GM19193 (cell line): Measurements from ENCODE around the gene ZNF407.

Experiments
- POLR2A ChIP-seq: IDR thresholded peaks from 4 replicates; pipeline ENCODE4 v1.6.1; 2011; ENCODE audit not compliant: insufficient read depth, insufficient read length; ENCODE audit errors: extremely low read depth

Gene ZNF407

DNA sequence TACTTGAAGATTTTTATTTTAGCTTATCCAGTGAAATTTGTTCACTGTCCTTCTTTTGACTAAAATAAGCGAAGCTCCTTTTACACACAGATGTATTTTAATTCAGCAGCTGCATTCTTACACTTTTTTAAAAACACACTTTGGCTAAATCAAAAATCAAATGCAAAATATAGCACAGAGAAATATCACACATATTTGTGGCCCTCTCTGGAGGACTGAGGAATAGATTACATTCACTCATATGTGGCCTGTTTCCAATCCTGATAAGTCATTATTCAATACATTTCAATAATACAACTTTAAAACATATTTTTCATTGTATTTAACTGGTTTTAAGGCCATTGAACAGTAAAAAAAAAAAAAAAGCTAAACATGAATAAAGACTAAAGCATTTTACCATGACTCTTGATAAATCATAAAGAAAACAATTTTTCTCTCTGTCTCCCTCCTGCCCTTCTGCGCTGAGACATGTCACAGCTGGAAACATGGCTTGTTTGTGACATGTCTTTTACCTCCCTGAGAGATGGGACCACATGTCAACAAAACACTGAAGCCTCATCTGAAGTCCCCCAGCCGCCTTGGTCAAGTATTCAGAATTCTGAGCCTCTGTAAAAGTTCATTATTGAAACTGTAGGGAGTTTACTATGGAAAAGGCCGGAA lies 221.0 kb downstream of the ZNF407 start:
- no peak for TF ChIP-seq POLR2A

DNA sequence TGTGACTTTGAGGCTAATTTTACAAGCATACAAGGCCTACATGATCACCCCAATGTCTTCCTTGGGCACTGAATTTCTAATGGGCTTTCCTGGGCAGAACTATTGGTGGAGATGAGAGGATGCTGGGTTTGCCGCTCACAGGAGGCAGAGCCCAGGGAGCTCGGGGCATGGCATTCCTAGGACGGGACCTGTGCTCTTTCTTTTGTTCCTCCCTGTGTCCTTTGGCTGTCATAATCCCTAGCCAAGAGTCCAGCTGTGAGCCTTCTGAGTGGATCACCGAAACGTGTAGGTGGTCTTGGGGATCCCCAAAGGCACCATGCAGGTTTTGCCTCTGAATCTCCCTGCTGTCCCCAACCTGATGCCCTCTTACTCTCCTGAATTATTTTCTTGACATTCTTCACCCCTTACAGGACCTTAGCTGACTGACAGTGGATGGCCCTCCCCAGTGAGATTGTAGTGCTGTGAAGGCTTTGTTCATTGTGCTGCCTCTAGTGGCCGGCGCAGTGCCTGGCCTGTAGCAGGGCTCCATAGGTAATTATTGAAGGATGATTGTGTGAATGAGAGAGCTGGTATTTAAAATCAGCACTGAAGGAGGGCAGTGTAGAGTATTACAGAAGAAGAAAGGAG lies 221.9 kb downstream of the ZNF407 start:
- TF ChIP-seq POLR2A: no peak

DNA sequence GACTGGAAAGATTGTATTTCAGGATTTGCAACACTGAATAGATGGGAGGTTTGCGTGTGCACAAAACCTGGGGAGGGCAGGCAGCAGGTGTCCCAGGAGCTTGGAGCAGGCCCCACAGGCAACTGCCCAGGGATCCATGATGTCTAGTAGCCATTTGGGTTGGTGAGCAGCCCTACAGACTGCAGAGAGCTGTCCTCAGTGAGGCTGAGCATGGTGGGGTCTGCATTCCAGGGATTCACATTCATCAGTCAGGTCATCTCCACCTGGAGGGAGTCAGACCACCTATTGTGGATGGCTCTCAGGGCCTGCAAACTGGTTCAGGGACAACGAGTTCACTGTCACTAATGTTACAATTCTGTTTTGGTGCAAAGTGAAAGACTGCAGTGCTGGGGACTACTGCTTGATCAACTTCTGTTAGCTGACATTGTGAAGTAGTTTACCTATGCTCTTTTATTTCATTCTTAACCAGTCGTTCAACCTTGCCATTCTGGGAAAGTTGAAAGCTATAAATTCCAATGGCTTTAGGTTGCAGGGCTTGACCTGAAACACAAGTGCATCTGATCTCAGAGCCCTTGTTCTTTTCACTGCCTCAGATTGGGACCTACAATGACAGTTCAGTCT lies 222.6 kb downstream of the ZNF407 start:
- TF ChIP-seq POLR2A: no peak

DNA sequence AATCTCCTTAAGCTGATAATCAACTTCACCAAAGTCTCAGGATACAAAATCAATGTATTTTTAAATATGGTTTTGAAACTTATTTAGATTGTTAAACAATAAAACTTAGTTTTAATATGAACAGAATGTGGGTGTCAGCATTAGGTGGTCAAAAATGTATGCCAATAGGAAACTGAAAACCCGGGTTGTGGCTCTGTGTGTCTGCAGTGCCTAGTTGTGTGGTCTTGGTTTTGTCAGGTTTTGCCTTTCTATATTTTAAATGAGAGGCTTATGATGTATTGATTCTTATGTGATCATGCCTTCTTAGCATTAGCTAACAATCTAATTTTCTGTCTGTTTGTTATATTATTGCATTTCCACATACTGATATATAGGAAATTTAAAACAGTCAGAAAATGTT lies 227.8 kb downstream of the ZNF407 start:
- no peak for TF ChIP-seq POLR2A

DNA sequence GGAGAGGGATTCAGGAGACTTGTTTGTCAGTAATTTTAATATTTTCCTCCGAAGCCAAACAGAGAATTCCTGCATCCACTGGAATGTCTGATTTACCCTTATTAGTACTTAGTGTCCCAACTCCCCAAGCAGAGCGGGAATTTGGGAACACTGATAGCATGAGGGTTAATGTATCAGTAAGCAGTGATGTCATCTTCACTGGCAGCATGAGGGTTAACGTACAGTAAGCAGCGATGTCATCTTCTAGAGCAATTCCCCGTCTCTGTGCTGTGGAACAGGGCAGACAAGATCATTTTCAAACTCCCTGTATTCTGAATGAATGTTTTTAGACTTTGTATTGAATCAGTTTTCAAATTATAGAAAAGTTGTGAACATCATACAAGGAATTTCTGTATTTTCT lies 228.9 kb downstream of the ZNF407 start:
- no peak for TF ChIP-seq POLR2A

DNA sequence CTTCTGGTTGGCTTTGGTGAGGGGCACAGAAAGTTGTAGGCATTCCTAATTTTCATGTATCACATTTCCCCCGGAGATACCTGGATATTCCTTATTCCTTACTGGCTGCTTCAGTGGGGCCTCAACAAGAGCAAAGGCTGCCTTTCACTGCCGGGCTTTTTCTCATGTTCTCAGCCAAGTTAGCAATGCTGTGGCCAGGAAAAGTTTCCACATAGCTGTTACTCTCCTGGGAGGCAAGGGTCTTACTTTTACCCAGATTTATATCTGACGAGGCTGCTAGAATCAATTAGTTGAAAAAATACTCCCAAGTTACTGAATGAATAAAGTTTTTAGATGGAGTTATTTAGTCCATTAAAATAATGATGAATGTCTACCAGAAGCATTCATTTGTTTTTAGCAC lies 230.5 kb downstream of the ZNF407 start:
- TF ChIP-seq POLR2A: no peak

DNA sequence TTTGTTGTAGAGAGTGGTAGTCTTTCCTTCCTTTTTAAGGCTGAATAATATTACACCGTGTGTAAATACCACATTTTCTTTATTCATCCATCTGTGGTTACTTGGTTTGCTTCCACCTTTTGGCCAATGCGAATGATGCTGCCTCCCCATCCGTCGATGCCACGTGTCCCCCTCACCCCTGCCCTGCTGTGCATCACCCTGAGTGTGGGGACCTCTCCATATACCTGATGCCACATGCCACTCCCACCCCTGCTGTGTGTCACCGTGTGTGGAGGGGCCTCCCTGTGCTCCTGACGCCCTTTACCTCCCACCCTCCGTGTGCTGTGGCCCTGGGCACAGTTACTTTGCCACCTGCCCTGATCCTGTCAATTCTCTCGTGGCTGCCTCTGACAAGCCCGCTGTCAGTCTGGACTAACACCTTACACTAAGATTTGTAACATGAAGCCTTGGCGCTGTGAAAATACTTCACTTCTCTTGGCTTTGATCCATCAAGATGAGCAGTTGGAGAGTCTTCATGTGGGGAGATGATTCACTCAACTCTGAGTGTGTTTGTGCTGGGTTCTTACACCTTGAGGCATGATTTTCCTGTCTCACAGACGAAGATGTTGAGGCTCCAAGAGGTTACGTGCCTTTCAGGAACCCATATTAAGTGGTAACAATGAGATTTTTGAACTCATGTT lies 234.0 kb downstream of the ZNF407 start:
- TF ChIP-seq POLR2A: no peak

DNA sequence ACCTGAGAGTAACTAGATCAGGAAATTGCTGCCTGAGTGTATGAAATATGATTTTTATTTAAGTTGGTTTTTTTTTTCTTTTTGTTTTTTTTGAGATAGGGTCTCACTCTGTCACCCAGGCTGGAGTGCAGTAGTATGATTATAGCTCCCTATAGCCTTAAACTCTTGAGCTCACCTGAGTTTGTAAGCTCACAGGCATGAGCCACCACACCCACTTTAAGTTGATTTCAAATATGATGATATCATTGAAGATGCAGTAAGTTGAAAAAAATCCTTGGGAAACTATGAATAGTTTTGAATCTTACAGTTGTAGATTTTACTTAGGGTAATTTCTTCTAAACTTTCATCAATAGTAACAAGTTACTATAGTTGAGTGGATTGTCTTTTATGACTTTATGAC lies 234.7 kb downstream of the ZNF407 start:
- TF ChIP-seq POLR2A: no peak

DNA sequence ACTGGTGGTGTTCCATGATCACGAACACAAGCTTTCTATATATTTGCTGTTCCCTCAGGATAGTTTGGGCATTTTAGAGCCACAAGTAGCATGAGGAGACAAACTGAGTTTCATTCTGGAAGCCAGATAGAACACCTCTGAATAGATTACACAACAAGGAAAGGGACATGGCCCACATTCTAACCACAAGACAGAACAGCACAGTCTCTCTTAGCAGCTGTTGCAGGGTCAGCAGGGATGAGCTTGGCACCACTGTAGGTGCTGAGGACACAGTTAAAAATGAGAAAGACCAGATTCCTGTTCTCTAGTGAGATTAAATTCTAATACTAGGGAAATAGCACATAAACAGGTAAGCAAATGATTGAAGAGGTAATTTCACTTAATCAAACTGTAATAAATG lies 235.3 kb downstream of the ZNF407 start:
- TF ChIP-seq POLR2A: no peak

DNA sequence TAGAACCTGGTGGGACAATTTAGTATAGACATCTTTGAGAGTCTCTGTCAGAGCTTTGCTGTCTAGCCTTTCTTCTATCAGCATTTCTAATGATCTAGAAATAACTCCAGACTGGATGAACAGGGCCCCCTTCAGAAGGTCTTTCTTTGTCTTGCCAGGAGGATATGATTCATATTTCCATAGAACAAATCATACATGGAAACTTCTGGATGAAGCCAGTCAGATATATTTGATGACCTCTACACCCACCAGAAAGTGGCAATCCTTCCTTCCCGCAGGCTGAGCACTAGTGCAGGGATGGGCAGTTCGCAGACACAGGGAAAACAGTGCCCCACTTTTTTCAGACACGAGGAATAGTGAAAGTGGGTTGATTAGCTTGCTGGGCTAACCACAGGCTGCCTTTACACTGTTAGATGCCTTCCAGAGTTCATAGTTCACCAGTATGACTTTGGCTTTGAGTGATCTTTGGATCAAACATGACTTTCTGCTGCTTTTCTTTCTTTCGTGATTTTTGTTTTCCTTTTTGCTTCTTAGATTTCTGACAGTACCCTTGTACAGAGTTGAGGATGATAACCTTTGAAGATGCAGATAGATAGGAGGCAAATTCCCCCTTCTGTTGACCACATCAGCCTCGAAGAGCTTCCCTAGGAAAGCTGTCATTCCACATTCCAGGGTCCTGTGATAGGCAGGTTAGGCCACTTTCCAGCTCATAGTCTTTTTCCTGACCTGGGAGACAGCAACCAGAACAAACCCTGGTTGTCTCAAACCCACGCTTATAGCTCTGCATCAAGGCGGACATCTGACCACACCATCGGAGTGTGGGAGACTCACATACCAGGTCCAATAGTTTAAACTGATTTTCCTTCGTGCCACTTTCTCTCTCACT lies 237.0 kb downstream of the ZNF407 start:
- TF ChIP-seq POLR2A: no peak

DNA sequence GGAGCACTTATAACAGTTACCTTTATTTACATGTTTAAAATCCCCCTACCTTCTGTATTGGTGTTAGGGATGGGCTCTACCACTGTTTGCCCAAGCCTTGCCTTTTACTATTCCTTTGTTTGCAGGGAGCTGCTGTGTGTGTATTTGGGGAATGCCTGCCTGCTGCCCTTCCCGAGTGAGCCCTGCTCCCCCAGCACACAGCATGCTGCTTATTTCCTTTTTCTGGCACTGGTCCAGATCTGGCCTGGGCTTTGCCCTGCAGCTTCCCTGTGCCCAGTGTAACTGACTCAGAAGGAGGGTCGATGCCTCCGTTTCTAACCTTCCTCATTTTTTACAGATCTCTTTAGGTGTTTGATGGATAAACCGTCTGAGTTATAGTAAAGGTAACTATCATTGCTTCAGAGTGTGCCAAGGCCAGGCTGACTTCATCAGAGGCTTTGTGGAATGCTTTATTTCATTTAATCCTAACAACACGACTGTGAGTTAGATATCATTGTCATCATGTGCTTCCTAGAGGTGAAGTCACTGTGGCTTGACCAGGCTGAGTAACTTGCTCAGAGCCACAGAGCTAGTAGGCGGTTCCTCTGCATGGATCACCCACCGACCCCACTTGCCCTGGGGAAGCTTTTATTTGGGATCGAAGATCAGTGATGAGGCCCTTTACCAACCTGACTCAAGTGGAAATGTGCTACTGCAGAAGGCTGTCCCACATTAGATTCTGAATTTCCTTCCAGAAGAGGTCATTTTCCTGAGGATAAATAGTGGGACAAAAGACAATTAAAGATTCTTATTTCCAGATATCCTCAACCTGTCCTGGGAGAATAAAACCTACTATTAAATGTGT lies 238.8 kb downstream of the ZNF407 start:
- TF ChIP-seq POLR2A: no peak

DNA sequence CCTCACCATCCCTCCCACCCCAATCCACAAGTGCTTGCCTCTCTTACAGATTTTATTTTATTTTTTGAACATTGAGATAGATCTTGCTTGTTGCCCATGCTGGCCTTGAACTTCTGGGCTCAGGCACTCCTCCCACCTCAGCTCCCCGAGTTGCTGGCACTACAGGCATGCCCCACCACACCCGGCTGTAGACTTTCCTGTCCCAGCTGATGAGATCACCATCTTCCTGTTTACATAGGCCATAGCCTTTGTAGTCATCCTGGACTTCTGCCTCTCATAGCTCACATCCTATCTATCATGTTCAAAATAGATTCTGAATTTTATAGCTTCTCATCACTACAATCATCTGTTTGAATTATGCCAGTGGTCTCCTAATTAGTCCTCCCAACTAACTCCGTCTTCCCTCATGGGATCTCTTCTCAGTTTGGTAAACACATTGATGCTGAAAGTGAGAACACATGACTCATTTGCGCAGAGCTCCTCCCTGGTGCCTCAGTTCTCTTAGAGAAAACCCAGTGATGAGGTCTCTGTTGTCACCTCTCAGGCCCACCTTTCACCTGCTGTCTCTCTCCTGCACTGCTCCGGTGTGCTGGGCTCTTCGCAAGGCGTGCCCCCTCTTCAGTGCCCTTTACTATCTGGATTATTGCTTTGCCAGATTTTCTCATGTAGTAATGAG lies 243.0 kb downstream of the ZNF407 start:
- TF ChIP-seq POLR2A: no peak

DNA sequence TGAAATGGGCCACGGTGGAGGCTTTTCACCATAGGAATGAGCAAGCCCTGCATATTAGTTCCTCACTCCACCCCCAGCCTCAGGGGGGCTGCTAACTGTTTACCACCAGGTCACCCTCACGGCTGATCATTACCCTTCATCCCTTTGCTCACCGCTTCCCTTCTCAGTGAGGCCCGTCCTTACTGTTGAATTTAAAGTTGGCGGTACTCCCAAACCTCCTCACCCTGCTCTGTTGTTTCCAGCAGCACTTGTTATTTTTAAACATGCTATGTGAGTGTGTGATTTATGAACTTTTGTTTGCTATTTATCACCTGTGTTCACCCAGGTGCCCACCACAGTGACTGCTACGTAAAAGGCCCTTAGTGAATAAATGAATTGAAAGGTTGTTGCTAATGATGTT lies 243.6 kb downstream of the ZNF407 start:
- TF ChIP-seq POLR2A: no peak

DNA sequence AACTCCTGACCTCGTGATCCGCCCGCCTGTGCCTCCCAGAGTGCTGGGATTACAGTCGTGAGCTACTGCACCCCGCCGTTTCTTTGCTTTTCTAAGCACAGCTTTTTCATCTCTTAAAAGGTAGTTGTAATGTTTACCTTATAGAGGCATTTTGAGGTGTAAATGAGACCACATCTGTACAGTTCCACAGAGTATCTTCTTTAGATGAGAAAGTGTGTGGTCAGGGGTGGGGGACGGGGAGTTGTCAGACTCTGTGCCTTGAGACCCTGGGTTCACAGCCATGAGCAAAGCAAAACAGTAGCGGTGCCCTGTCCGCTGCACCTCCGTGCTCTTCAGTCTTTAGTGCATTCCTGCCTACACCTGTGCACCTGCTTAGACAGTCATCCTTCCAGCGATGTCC lies 251.6 kb downstream of the ZNF407 start:
- no peak for TF ChIP-seq POLR2A

DNA sequence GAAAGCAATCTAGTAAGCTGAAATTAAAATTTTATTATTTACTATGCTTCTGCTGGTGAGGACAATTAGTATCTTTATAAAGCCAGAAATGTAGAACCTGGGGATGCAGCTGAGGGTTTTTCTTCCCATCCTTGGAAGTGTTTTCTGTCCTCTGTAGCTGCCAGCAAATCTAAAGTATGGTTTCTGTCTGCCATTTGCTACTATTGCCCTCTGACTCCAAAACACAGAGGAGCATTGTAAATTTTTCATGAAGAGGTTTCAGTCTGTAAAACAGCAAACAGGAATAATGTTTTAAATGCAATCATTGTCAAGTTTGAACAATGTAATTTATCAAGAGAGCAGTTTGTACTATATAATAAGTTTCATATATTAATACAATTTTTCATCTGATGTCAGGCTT lies 258.8 kb downstream of the ZNF407 start:
- TF ChIP-seq POLR2A: no peak
